ENCODE measurements around the gene PRRT1. TPM values are rescaled to one million over a fixed set of nuclear protein-coding genes. Genes with fewer than 3 reads are reported as not detected.

PRRT1 gene
- total and polyA plus RNA-seq, 11 donors = 0.28 to 1.1 (median 0.62) TPM

- H3K36me3 ChIP-seq = peaks cover 0 to 58% (median 50%) of the 10 kb centered on the region in 9 donors
- DNase-seq (peak in 1 of 5 donors; percentile 23), ATAC-seq (no peak)
- H3K4me1 ChIP-seq = peaks cover 7 to 60% (median 50%) of the 10 kb centered on the region in 12 donors
- WGBS, 4 donors = 77 to 88% (median 81%) methylated on average over 6 of the region's 6 CpGs
- H3K9me3 ChIP-seq = no peaks in the 10 kb centered on the region
- TF ChIP-seq POLR2A (IDR thresholded peaks at IDR 0.05) = no peak
- TF ChIP-seq CTCF (IDR thresholded peaks at IDR 0.05) = no peak
- no peak overlapping the region for H3K27ac ChIP-seq
- no peak overlapping the region for H3K4me3 ChIP-seq
- no peaks in the 10 kb centered on the region for H3K27me3 ChIP-seq
- intact Hi-C loops (cut with DNase I) = loop anchor here in 7 of 10 donors (5.0 to 10.0 kb wide), 5 partner anchors 37 to 299 kb away; partner anchors contain the start of genes PPT2 (in 3 of the 7) and PRRT1 (in 3 of the 7)
These were observed 36.1 kb downstream of the PRRT1 start for GRCh38 chr6:32115623-32116022.

GRCh38 chr6:32114796-32115195 is 36.9 kb downstream of the PRRT1 start:
- Histone ChIP-seq H3K4me1 (peaks cover 7 to 67% (median 57%) of the 10 kb centered on the region in 12 donors), H3K27me3 (no peaks in the 10 kb centered on the region), H3K36me3 (peaks cover 0 to 50% (median 42%) of the 10 kb centered on the region in 9 donors), H3K27ac (peak overlapping the region in 10 of 12 donors; percentile 2 to 95 (median 88)), H3K9me3 (no peaks in the 10 kb centered on the region), H3K4me3 (no peak overlapping the region)
- ATAC-seq = no peak
- peak in 1 of 5 donors; percentile 23 for DNase-seq
- WGBS, 4 donors = 59 to 75% (median 69%) methylated on average over 8 of the region's 8 CpGs
- TF ChIP-seq CTCF (IDR thresholded peaks at IDR 0.05) (no peak), POLR2A (IDR thresholded peaks at IDR 0.05) (no peak)
- intact Hi-C loops (cut with DNase I) = loop anchor here in 7 of 10 donors (5.0 to 10.0 kb wide), 5 partner anchors 38 to 300 kb away; partner anchors contain the start of genes PPT2 (in 3 of the 7) and PRRT1 (in 3 of the 7)

GRCh38 chr6:32113386-32114352 is 38.1 kb downstream of the PRRT1 start:
- peak; percentile 45 to 77 (median 74) for ATAC-seq
- peaks cover 0 to 3% (median 0%) of the 10 kb centered on the region in 9 donors for H3K27me3 ChIP-seq
- H3K27ac ChIP-seq = peak overlapping the region; percentile 37 to 95 (median 88)
- H3K4me3 ChIP-seq = no peak overlapping the region
- H3K36me3 ChIP-seq = peaks cover 0 to 40% (median 33%) of the 10 kb centered on the region in 9 donors
- intact Hi-C loops (cut with DNase I) = loop anchor here in 4 of 10 donors (2.0 to 10.0 kb wide), 4 partner anchors 67 to 301 kb away; no protein-coding TSS in a partner anchor
- peak; percentile 84 to 91 (median 88) for DNase-seq
- H3K4me1 ChIP-seq = peaks cover 7 to 65% (median 52%) of the 10 kb centered on the region in 12 donors
- TF ChIP-seq CTCF (IDR thresholded peaks at IDR 0.05) = peak in 9 of 12 donors; percentile 8 to 57 (median 37)
- no peak for TF ChIP-seq POLR2A (IDR thresholded peaks at IDR 0.05)
- 47 to 59% (median 53%) methylated on average over 9 of the region's 9 CpGs for WGBS, 4 donors
- H3K9me3 ChIP-seq = no peaks in the 10 kb centered on the region
